Neural progenitor cell (in vitro differentiated cells): ENCODE results near the gene SSC5D. TPM values are rescaled to one million over a fixed set of nuclear protein-coding genes. Genes with fewer than 3 reads are reported as not detected.
A peak's percentile ranks its signal among the peaks of the same experiment; 100 is the strongest.

ENCODE experiments used
- DNase-seq: peaks from one replicate; pipeline ENCODE4 v3.0.0-alpha.2; 2016; ENCODE audit warnings: low spot score
- H2AFZ ChIP-seq: fragments of 200-600 bp; sonication (generic); replicated peaks from 2 replicates; pipeline ENCODE4 v1.6.1; 2016; ENCODE audit warnings: antibody characterized with exemption
- H3F3A ChIP-seq: fragments of 200-600 bp; sonication (generic); 2 replicates; pipeline ENCODE4 v1.6.1; 2016; ENCODE audit warnings: antibody characterized with exemption, low read depth
- H3K27ac ChIP-seq: fragments of 200-600 bp; sonication (generic); 2 replicates; pipeline ENCODE4 v1.5.1; 2016; ENCODE audit warnings: mild to moderate bottlenecking
- H3K27me3 ChIP-seq: fragments of 200-600 bp; sonication (generic); 2 replicates; pipeline ENCODE4 v1.6.1; 2016; ENCODE audit warnings: mild to moderate bottlenecking, moderate library complexity
- H3K36me3 ChIP-seq: fragments of 200-600 bp; sonication (generic); 2 replicates; pipeline ENCODE4 v1.5.1; 2016
- H3K4me1 ChIP-seq: fragments of 200-600 bp; sonication (generic); 2 replicates; pipeline ENCODE4 v1.6.1; 2016; ENCODE audit warnings: mixed run types
- H3K4me2 ChIP-seq: fragments of 200-600 bp; sonication (generic); 2 replicates; pipeline ENCODE4 v1.6.1; 2016
- H3K4me3 ChIP-seq: fragments of 200-600 bp; sonication (generic); 2 replicates; pipeline ENCODE4 v1.5.1; 2016
- H3K79me2 ChIP-seq: fragments of 200-600 bp; sonication (generic); 2 replicates; pipeline ENCODE4 v1.6.1; 2016; ENCODE audit warnings: low read depth
- H3K9ac ChIP-seq: fragments of 200-600 bp; sonication (generic); 2 replicates; pipeline ENCODE4 v1.6.1; 2016
- H3K9me3 ChIP-seq: fragments of 200-600 bp; sonication (generic); 2 replicates; pipeline ENCODE4 v1.5.1; 2016; ENCODE audit warnings: low read depth
- H4K20me1 ChIP-seq: fragments of 200-600 bp; sonication (generic); 2 replicates; pipeline ENCODE4 v1.6.1; 2016; ENCODE audit warnings: low read depth
- H3K27ac Mint-ChIP-seq: 3 replicates; pipeline ENCODE4 v1.8.0; 2021; ENCODE audit warnings: mixed read lengths
- H3K27me3 Mint-ChIP-seq: 2 replicates; pipeline ENCODE4 v1.8.0; 2022; ENCODE audit warnings: low read depth, mild to moderate bottlenecking, inconsistent platforms, moderate library complexity, mixed read lengths; ENCODE audit not compliant: insufficient read depth
- H3K36me3 Mint-ChIP-seq: 3 replicates; pipeline ENCODE4 v1.8.0; 2021; ENCODE audit warnings: mixed read lengths
- H3K4me1 Mint-ChIP-seq: 3 replicates; pipeline ENCODE4 v1.8.0; 2021; ENCODE audit warnings: mixed read lengths
- H3K4me3 Mint-ChIP-seq: 3 replicates; pipeline ENCODE4 v1.8.0; 2021; ENCODE audit warnings: mild to moderate bottlenecking, moderate library complexity, mixed read lengths
- H3K9me3 Mint-ChIP-seq: 3 replicates; pipeline ENCODE4 v1.8.0; 2020; ENCODE audit warnings: mixed read lengths
- CTCF ChIP-seq: fragments of 200-600 bp; sonication (generic); IDR thresholded peaks from 2 replicates; pipeline ENCODE4 v1.5.1; 2017; ENCODE audit warnings: antibody characterized with exemption, mild to moderate bottlenecking
- EZH2 ChIP-seq: fragments of 200-600 bp; sonication (generic); IDR thresholded peaks from 2 replicates; pipeline ENCODE4 v1.6.1; 2017; ENCODE audit warnings: antibody characterized with exemption, mild to moderate bottlenecking, moderate library complexity
- EZH2phosphoT487 ChIP-seq: fragments of 200-600 bp; sonication (generic); IDR thresholded peaks from 2 replicates; pipeline ENCODE4 v1.6.1; 2017; ENCODE audit warnings: antibody characterized with exemption
- total RNA-seq: library from RNA; depleted of rRNA; stranded (reverse); fragments of >200 nt; gene quantifications from 2 replicates; pipeline ENCODE4 v1.2.3, GENCODE V29; 2015; ENCODE audit warnings: low replicate concordance

The SSC5D gene
- total RNA-seq, 1 donor from 2014 or later = not detected

- H3K79me2 ChIP-seq = no peaks in the 10 kb centered on the region
- H3K27ac Mint-ChIP-seq = peak overlapping the region; percentile 26
- no peaks in the 10 kb centered on the region for H3K9me3 Mint-ChIP-seq
- peak overlapping the region; percentile 45 for H3K4me3 ChIP-seq
- peaks cover 73% of the 10 kb centered on the region for H3K4me1 ChIP-seq
- no peaks in the 10 kb centered on the region for H3K27me3 ChIP-seq
- H3K9ac ChIP-seq = no peak overlapping the region
- H3K36me3 ChIP-seq = no peaks in the 10 kb centered on the region
- peak overlapping the region; percentile 82 for H3K27ac ChIP-seq
- H3K27me3 Mint-ChIP-seq = peaks cover 17% of the 10 kb centered on the region
- peak; percentile 88 for DNase-seq
- H3F3A ChIP-seq = peaks cover 56% of the 10 kb centered on the region
- H3K4me3 Mint-ChIP-seq = peak overlapping the region; percentile 75
- H3K36me3 Mint-ChIP-seq = no peaks in the 10 kb centered on the region
- no peaks in the 10 kb centered on the region for H3K9me3 ChIP-seq
- no peaks in the 10 kb centered on the region for H4K20me1 ChIP-seq
- peak overlapping the region; percentile 8 for H2AFZ ChIP-seq
- peaks cover 62% of the 10 kb centered on the region for H3K4me1 Mint-ChIP-seq
- H3K4me2 ChIP-seq = peak overlapping the region; percentile 72
- TF ChIP-seq CTCF (peak; percentile 32), EZH2 (no peak)
Measured at GRCh38 chr19:55549500-55550320, 61.5 kb downstream of the SSC5D start.

- Histone ChIP-seq H2AFZ (peak overlapping the region; percentile 8), H3K4me3 (peak overlapping the region; percentile 45), H3K27me3 (no peaks in the 10 kb centered on the region), H4K20me1 (no peaks in the 10 kb centered on the region), H3K27ac (peak overlapping the region; percentile 82), H3K36me3 (no peaks in the 10 kb centered on the region), H3K9ac (no peak overlapping the region), H3K79me2 (no peaks in the 10 kb centered on the region), H3K4me1 (peaks cover 74% of the 10 kb centered on the region), H3F3A (peaks cover 62% of the 10 kb centered on the region), H3K9me3 (no peaks in the 10 kb centered on the region), H3K4me2 (peak overlapping the region; percentile 72)
- Mint-ChIP-seq H3K4me1 (peaks cover 66% of the 10 kb centered on the region), H3K27ac (peak overlapping the region; percentile 26), H3K36me3 (no peaks in the 10 kb centered on the region), H3K9me3 (no peaks in the 10 kb centered on the region), H3K27me3 (peaks cover 19% of the 10 kb centered on the region), H3K4me3 (peak overlapping the region; percentile 75)
- no peak for DNase-seq
- no peak for TF ChIP-seq EZH2
- no peak for TF ChIP-seq EZH2phosphoT487
- TF ChIP-seq CTCF = no peak
Measured at GRCh38 chr19:55550321-55550650, 62.0 kb downstream of the SSC5D start.

GRCh38 chr19:55552206-55552605 lies 64.0 kb downstream of the SSC5D start:
- no peaks in the 10 kb centered on the region for H3K36me3 Mint-ChIP-seq
- no peak overlapping the region for H3K27ac Mint-ChIP-seq
- Histone ChIP-seq H3K4me2 (peak overlapping the region; percentile 31), H3K79me2 (no peaks in the 10 kb centered on the region), H3K9ac (no peak overlapping the region), H4K20me1 (no peaks in the 10 kb centered on the region), H3K36me3 (no peaks in the 10 kb centered on the region), H3F3A (peaks cover 63% of the 10 kb centered on the region), H3K4me3 (no peak overlapping the region), H3K27me3 (no peaks in the 10 kb centered on the region), H2AFZ (no peak overlapping the region), H3K9me3 (no peaks in the 10 kb centered on the region), H3K4me1 (peaks cover 58% of the 10 kb centered on the region), H3K27ac (no peak overlapping the region)
- no peak for DNase-seq
- peaks cover 21% of the 10 kb centered on the region for H3K27me3 Mint-ChIP-seq
- H3K4me3 Mint-ChIP-seq = peak overlapping the region; percentile 16
- peaks cover 68% of the 10 kb centered on the region for H3K4me1 Mint-ChIP-seq
- no peaks in the 10 kb centered on the region for H3K9me3 Mint-ChIP-seq
- TF ChIP-seq EZH2 (no peak), CTCF (no peak), EZH2phosphoT487 (no peak)
